HepG2 (cell line): Measurements from ENCODE around the gene ALOXE3. TPM values are rescaled to one million over a fixed set of nuclear protein-coding genes. Genes with fewer than 3 reads are reported as not detected.

Experiments
- BRD4 ChIP-seq: sonication (generic); formaldehyde crosslinking; IDR thresholded peaks from 2 replicates; pipeline ENCODE4 v1.4.0; 2020; ENCODE audit warnings: missing genetic modification reagents
- DZIP1 ChIP-seq: sonication (generic); formaldehyde crosslinking; IDR thresholded peaks from 2 replicates; pipeline ENCODE4 v1.5.0; 2020; ENCODE audit warnings: mild to moderate bottlenecking, missing genetic modification reagents
- GABPB1 ChIP-seq: IDR thresholded peaks from 2 replicates; pipeline ENCODE4 v1.6.1; 2016; ENCODE audit warnings: mild to moderate bottlenecking, missing genetic modification reagents, moderate library complexity, missing compliant biosample characterization
- HDAC2 ChIP-seq: sonication (generic); formaldehyde crosslinking; IDR thresholded peaks from 2 replicates; pipeline ENCODE4 v1.4.0; 2020; ENCODE audit warnings: missing genetic modification reagents
- HNF1B ChIP-seq: sonication (generic); formaldehyde crosslinking; IDR thresholded peaks from 2 replicates; pipeline ENCODE4 v1.5.1; 2020; ENCODE audit warnings: mild to moderate bottlenecking, moderate library complexity, missing genetic modification reagents
- IKZF5 ChIP-seq: IDR thresholded peaks from 2 replicates; pipeline ENCODE4 v1.6.1; 2018; ENCODE audit warnings: missing genetic modification reagents, mild to moderate bottlenecking, missing compliant biosample characterization
- KDM1A ChIP-seq: IDR thresholded peaks from 2 replicates; pipeline ENCODE4 v1.6.1; 2016; ENCODE audit warnings: missing compliant biosample characterization
- MYNN ChIP-seq: sonication (generic); formaldehyde crosslinking; IDR thresholded peaks from 2 replicates; pipeline ENCODE4 v1.4.0; 2020; ENCODE audit warnings: mild to moderate bottlenecking, low read depth, missing genetic modification reagents
- SALL1 ChIP-seq: sonication (generic); formaldehyde crosslinking; IDR thresholded peaks from 2 replicates; pipeline ENCODE4 v1.8.0; 2022; ENCODE audit warnings: mild to moderate bottlenecking, missing genetic modification reagents
- SSRP1 ChIP-seq: IDR thresholded peaks from 2 replicates; pipeline ENCODE4 v1.6.1; 2016; ENCODE audit warnings: control low read depth
- ZBTB33 ChIP-seq: sonication (generic); formaldehyde crosslinking; IDR thresholded peaks from 2 replicates; pipeline ENCODE4 v1.4.0; 2020; ENCODE audit warnings: missing genetic modification reagents
- ZBTB7A ChIP-seq: sonication (generic); formaldehyde crosslinking; IDR thresholded peaks from 2 replicates; pipeline ENCODE4 v1.8.0; 2022; ENCODE audit warnings: mild to moderate bottlenecking, missing genetic modification reagents
- ZC3H4 ChIP-seq: sonication (generic); formaldehyde crosslinking; IDR thresholded peaks from 2 replicates; pipeline ENCODE4 v1.4.0; 2020; ENCODE audit warnings: missing genetic modification reagents, borderline replicate concordance
- ZNF501 ChIP-seq: sonication (generic); formaldehyde crosslinking; IDR thresholded peaks from 2 replicates; pipeline ENCODE4 v1.5.1; 2020; ENCODE audit warnings: mild to moderate bottlenecking, moderate library complexity, missing genetic modification reagents
- ZNF574 ChIP-seq: sonication (generic); formaldehyde crosslinking; IDR thresholded peaks from 2 replicates; pipeline ENCODE4 v1.4.0; 2020; ENCODE audit warnings: missing genetic modification reagents
- ZNF674 ChIP-seq: sonication (generic); formaldehyde crosslinking; IDR thresholded peaks from 2 replicates; pipeline ENCODE4 v1.5.0; 2020; ENCODE audit warnings: low read depth, mild to moderate bottlenecking, missing genetic modification reagents
- ZNF792 ChIP-seq: IDR thresholded peaks from 2 replicates; pipeline ENCODE4 v1.6.1; 2016
- ZSCAN29 ChIP-seq: sonication (generic); formaldehyde crosslinking; conservative IDR thresholded peaks from 2 replicates; pipeline ENCODE4 v1.4.0; 2020; ENCODE audit warnings: mild to moderate bottlenecking, missing genetic modification reagents
- polyA plus RNA-seq, 8 experiments: library from polyadenylated mRNA; depleted of rRNA in 3 of 8; stranded (reverse) in 7 of 8; unstranded in 1 of 8; fragments of >200 nt; fragmentation: Illumina TruSeq in 4 of 8; extraction: Trizol in 4 of 8; gene quantifications; 2 replicates each; pipeline versions ENCODE4 v1.2.1 to v1.2.3, GENCODE V29; 2011 to 2016; ENCODE audit warnings: low read depth in 4 of 8, missing spikeins in 1 of 8, mixed read lengths in 1 of 8; ENCODE audit not compliant: insufficient read depth in 1 of 8
- total RNA-seq, 5 experiments: library from RNA; depleted of rRNA; stranded (reverse); fragments of >200 nt; fragmentation: Illumina TruSeq; extraction: Trizol; gene quantifications; 2 replicates each; pipeline ENCODE4 v1.2.3, GENCODE V29; 2016; ENCODE audit warnings: low read depth in 1 of 5

ALOXE3 gene
- total and polyA plus RNA-seq, 2 of the 13 experiments (the other 11 are each of a cell fraction or from before 2014, with no cell fraction given), result 0.07 TPM; not detected in 1

GRCh38 chr17:8079291-8080207 is 38.8 kb downstream of the ALOXE3 start (continued):
- TF ChIP-seq GABPB1 (CRISPR knock-in tag) (peak; percentile 92), ZNF501 (CRISPR knock-in tag) (no peak), IKZF5 (CRISPR knock-in tag) (no peak), ZNF674 (CRISPR knock-in tag) (peak; percentile 26; the same call in 1 of the 2 replicates), HNF1B (CRISPR knock-in tag) (peak; percentile 47; the same call in 1 of the 2 replicates), ZNF792 (no peak), ZNF574 (CRISPR knock-in tag) (peak; percentile 27; the same call in 1 of the 2 replicates), KDM1A (CRISPR knock-in tag) (peak; percentile 91), MYNN (CRISPR knock-in tag) (no peak), ZC3H4 (no peak), ZBTB7A (CRISPR knock-in tag) (peak; percentile 62; the same call in 1 of the 2 replicates), SALL1 (CRISPR knock-in tag) (peak; percentile 42; the same call in 1 of the 2 replicates), SSRP1 (CRISPR knock-in tag) (no peak), HDAC2 (CRISPR knock-in tag) (peak; percentile 58; the same call in 1 of the 2 replicates), BRD4 (CRISPR knock-in tag) (no peak), ZSCAN29 (no peak), DZIP1 (CRISPR knock-in tag) (peak; percentile 66; the same call in 1 of the 2 replicates), ZBTB33 (CRISPR knock-in tag) (peak; percentile 96)
